GM19324 (cell line): ENCODE data around the gene TUBA4A.

Source experiments
- ATAC-seq: cut with Tn5 transposase; IDR thresholded peaks from one replicate; pipeline ENCODE4 v1.9.1; 2021; ENCODE audit warnings: mild to moderate bottlenecking, moderate library complexity; ENCODE audit not compliant: unreplicated experiment, low FRiP score

The TUBA4A gene

DNA sequence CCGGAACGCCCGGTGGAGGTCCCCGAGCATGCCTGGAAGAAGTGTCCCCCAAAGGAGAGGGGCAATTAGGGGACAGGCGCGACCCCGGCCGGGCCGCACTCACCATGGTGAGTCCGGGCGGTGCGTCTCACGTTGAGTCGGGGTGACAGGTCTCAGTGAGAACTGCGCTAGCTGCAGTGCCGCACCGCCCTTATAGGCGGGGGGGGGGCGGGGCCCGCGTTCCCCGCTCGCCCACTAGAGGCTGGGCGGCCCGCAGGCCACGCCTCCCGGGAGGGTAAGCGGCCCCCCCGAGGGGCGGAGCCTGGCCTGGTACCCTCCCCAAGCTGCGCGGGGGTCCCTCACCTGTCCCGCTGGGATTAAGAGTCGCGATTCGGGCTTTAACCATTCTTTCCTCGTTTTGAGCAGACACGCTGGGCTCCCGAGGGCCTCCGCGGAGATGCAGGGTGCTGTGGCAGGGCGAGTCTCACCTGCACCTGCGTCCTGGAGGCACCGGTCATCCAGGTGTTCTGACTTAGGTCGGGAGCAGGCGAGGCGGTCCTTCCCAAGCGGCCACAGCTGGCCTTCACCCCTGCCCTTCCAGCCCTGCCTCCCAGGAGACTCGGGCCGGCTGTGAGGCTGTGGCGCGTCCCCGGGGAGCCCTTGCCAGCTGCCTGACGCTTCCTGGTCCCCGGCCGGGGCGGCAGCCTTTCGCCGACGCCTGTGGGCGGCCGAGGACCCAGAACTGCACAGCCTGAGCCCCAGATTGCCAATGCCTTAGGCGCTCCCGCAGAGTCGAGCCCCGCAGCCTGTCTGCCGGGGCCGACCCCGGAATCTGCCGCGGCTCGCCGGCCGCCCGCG, at the start of gene TUBA4A:
TSS of gene TUBA4A (minus strand) at position 166 of the 837 bp plus-strand sequence. CDS start at position 106, 60 bp downstream.
- ATAC-seq = peak; percentile 48

GRCh38 chr2:219302412-219302968, 48.8 kb upstream of the TUBA4A start:
- no peak for ATAC-seq

GRCh38 chr2:219300022-219300421, 46.3 kb upstream of the TUBA4A start:
- ATAC-seq = no peak

- no peak for ATAC-seq
These were observed 45.6 kb upstream of the TUBA4A start for GRCh38 chr2:219299372-219299760.

- ATAC-seq = no peak
These were observed 45.1 kb upstream of the TUBA4A start for GRCh38 chr2:219298759-219299371.

- ATAC-seq = no peak
These were observed 44.2 kb upstream of the TUBA4A start for GRCh38 chr2:219297766-219298456.

DNA sequence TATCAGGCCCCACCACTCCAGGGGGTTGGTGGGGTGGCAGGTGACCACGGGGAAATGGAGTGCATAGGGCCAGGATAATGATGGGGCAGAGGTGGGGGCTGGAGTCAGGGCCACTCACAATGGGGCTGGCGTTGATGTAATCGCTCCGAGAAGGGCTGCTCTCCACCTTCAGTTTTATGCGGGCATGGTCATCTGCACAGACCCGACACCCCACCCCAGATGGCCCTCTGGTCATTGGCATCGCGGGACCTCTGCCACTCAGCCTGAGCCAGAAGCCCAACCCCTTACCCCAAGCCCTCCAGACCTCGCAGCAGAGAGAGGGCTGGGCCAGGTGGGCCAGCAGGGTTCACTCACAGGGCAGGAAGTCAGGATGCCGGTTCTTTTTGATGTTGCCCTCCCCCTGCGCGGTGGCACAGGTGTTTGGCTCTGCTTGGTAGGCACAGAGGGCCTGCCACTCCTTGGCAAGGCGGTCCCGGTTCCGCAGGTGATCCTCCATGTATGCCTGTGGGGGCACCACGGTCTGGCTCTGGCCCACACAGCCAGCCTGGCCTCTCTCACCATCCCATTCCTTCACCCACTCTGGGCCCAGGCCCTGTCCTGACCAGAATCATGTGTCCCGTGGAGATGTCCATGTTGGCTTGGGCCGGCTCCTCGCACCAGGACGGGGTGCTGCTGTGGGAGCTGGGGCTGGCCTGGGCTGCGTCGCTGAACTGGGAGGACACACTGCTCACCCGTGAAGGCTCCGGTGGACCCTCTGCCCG, 43.1 kb upstream of the TUBA4A start:
- no peak for ATAC-seq

GRCh38 chr2:219296142-219296541, 42.4 kb upstream of the TUBA4A start:
- ATAC-seq = no peak

- ATAC-seq = peak; percentile 85
These were observed 40.9 kb upstream of the TUBA4A start for GRCh38 chr2:219294356-219295351.

DNA sequence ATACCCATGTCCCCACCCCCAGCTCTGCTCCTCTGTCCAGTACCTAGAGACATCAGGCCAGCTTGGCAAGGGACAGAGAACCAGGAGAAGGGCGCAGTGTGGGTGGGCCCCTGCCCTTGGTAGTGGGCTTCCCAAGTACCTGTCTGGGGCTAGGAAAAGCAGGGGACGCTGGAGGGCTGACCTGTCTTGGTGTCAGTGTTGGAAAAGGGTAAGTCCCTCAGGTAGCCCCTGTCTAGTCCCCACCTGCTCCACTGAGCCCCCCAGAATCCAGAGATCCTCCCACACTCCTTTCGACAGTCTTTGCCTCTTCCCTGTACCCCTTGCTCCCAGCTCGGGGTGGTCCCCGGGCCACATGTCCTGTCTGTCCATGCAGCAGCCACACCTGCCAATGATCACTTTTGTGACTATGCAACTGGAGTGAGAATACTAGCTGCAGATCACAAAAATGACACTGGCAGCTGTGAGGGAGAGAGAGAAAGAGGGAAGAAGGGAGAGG, 40.1 kb upstream of the TUBA4A start:
- no peak for ATAC-seq

DNA sequence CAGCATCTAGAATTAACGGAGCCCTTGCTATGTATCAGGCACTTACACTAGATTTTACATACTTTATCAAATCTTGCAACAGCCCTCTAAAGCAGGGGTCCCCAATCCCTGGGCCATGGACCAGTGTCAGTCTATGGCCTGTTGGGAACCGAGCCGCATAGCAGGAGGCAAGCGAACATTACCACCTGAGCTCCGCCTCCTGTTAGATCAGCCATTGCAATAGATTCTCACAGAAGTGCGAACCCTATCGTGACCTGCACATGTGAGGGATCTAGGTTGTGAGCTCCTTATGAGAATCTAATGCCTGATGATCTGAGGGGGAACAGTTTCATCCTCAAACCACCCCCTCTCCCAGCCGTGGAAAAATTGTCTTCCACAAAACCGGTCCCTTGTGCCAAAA, 38.9 kb upstream of the TUBA4A start:
- no peak for ATAC-seq

DNA sequence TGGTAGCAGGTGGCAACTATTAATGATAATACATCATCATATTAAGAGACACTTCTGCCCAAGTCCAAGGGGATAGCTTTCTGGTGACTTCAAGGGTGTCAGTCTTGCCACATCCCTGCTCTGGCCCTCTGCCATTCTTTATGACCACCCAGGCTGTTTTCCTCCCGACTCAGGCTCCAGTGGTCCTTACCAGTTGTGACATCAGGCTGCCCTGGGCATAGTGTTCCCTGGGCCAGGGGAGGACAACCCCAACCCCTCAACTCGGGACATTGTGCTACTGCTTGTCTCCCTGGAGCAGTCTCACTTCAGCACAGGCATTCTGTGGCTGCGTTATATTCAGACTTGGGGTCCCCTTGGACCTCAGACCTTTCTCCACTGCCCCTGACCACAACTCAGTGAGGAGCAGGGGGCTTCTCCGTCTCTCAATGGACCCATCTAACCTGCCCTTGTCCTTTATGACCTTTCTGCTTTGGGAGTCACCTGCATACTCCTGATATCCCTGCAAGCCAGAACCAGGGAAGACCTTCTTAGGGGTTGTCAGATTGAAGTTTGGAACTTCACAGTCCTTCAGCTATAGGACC, 38.3 kb upstream of the TUBA4A start:
- no peak for ATAC-seq

GRCh38 chr2:219291394-219291793, 37.7 kb upstream of the TUBA4A start:
- ATAC-seq = no peak

DNA sequence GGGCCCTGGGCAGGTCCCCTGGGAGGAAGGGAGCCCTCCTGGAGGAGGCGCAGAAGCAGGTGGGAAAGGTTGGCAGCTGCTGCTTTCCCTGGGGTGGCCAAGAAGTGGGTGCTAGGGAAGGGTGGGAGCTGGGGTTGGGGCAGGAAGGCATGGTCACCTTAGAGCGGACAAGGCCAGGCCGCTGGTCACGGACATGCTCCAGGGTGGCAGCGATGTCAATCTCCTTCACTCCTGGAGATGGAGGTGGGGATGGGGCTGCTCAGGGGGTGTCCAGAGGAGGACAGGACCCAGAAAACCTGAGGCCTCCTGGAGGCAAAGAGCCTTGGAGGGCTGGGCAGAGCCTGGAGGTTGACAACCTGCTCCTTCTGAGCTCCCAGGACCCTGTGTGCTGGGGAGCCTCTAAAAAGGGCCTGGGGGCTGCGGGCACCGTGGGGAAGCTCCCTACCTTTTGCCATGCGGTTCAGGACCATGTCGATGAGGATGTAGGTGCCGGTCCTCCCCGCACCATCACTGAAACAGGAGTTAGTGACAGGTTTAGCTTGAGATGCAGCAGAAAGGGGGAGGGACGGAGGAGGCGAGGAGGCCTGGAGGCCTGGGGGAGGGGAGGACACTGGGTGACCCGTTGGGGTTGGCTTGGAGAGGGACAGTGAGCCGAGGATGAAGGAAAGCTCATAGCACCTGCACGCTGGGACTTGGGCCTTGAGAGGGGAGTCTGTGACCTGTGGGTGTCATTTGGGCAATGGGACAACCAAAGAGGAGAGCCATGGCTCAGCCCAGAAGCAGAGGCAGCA, 36.9 kb upstream of the TUBA4A start:
- no peak for ATAC-seq

DNA sequence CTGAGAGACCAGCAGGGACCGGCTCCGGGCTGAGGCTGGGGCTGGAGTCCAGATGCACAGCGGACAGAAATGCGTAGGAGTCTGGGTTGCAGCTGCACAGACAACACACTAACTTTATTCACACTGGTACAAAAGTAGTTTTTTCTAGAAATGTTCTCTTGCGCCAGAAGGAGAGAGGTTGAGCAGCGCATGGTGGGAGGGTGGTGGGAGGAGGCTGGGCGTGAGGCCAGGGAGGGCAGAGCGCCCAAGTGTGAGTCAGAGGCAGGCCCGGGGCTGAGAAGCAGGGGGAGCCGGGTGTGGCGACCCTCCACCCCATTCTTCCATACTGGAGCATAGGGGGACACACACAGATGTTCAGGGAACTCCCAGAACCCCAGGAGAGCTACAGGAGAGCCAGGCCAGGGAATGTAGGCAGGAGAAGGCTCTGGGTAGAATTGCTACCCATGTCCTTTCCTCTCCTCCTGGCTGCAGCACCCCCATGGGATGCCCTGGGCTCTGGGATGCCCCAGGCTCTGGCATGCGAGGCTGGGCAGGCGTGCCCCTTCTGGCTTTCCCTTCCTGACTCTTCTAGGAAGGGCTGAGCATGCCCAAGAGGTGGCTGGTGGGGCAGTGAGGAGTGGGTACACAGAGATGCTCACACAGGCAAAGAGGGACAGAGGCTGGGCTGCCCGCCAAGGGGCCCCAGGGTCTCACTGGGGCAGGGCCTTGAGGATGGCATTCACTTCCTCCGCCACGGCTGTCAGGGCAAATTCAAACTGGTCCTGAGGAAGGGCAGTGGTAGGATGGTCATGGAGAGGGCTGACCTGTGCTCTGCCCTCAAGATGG, 36.0 kb upstream of the TUBA4A start:
- no peak for ATAC-seq

DNA sequence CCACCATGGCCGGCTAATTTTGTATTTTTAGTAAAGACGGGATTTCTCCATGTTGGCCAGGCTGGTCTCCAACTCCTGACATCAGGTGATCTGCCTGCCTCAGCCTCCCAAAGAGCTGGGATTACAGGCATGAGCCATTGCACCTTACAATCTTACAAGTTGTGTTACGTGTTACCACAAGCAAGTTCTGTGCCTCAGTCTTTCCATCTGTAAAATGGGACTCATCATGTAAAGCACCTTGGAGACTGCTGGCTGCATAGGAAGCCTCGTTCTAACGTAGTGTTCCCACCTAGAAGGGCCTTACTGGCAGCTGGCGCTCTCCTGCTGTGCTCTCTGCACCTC, 35.4 kb upstream of the TUBA4A start:
- no peak for ATAC-seq

DNA sequence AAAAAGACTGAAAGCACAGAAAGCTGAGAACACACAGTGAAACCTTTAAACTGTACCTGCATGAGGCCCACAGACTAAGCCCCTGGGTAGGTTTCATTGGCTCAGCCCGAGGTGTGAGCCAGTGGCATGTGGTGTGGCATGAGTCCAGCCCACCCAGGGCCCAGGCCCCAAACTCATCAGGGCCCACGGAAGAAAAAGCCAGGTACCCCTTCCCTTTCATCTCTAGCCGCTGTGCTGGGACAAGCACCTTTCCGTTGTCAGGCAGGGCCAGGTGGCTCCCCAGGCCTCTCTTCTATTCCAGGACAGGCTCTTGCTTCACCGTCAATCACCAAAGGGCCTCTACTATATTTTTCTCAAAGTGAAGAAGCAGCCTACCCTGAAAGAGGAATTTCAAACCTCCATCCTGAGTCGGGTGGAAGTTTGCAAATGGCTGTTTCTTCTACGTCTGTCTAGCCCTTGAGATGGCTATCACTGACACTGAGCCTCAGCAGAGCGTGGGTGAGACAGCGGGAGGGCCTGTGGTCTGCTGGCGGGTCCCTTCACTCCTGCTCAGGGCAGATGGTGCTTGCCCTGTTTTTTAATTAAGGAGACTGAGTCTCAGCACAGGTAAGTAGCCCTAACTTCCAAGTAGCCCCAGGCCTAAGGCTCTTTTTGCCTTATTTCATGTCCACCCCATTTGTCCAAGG, 34.0 kb upstream of the TUBA4A start:
- ATAC-seq = no peak
